Coronary artery (tissue), 2 donors: ENCODE data around the gene TMEM63C.

Experiments used
- DNase-seq: peaks from one replicate; pipeline ENCODE4 v3.0.0-alpha.2; 2017; ENCODE audit warnings: low spot score
- H3K27ac ChIP-seq, 2 donors: fragments of 200-600 bp; sonication (generic); one replicate each; pipeline ENCODE4 v1.5.1; 2016 to 2019
- H3K4me3 ChIP-seq: fragments of 200-600 bp; sonication (generic); 2 replicates; pipeline ENCODE4 v1.5.1; 2016; ENCODE audit warnings: mild to moderate bottlenecking, moderate library complexity
- CTCF ChIP-seq: fragments of 200-600 bp; sonication (generic); IDR thresholded peaks from one replicate; pipeline ENCODE4 v1.5.1; 2019; ENCODE audit warnings: antibody characterized with exemption

Gene TMEM63C

GRCh38 chr14:77284066-77284465 lies 102.5 kb downstream of the TMEM63C start:
- Histone ChIP-seq H3K4me3 (no peak overlapping the region), H3K27ac (no peak overlapping the region)
- no peak for DNase-seq
- no peak for TF ChIP-seq CTCF

GRCh38 chr14:77284466-77284865 lies 102.9 kb downstream of the TMEM63C start:
- H3K4me3 ChIP-seq: no peak overlapping the region
- TF ChIP-seq CTCF: no peak
- no peak overlapping the region for H3K27ac ChIP-seq
- no peak for DNase-seq

- TF ChIP-seq CTCF: no peak
- H3K4me3 ChIP-seq: no peak overlapping the region
Observed at GRCh38 chr14:77286576-77286975, 105.0 kb downstream of the TMEM63C start.

GRCh38 chr14:77290705-77291104 lies 109.1 kb downstream of the TMEM63C start:
- Histone ChIP-seq H3K4me3 (no peak overlapping the region), H3K27ac (no peak overlapping the region)
- DNase-seq: no peak
- no peak for TF ChIP-seq CTCF

More at GRCh38 chr14:77286576-77286975, 105.0 kb downstream of the TMEM63C start:
- no peak for DNase-seq
- no peak overlapping the region for H3K27ac ChIP-seq

GRCh38 chr14:77296155-77296554 lies 114.6 kb downstream of the TMEM63C start:
- H3K4me3 ChIP-seq: no peak overlapping the region
- no peak for DNase-seq
- H3K27ac ChIP-seq: no peak overlapping the region
- no peak for TF ChIP-seq CTCF

GRCh38 chr14:77296906-77297305 lies 115.3 kb downstream of the TMEM63C start:
- Histone ChIP-seq H3K27ac (no peak overlapping the region), H3K4me3 (no peak overlapping the region)
- no peak for TF ChIP-seq CTCF
- no peak for DNase-seq

GRCh38 chr14:77299771-77300170 lies 118.2 kb downstream of the TMEM63C start:
- DNase-seq: no peak
- Histone ChIP-seq H3K4me3 (no peak overlapping the region), H3K27ac (no peak overlapping the region)
- no peak for TF ChIP-seq CTCF
